Lung (tissue), 12 donors: ENCODE results near the gene DEPP1. TPM values are rescaled to one million over a fixed set of nuclear protein-coding genes. Genes with fewer than 3 reads are reported as not detected.
A peak's percentile ranks its signal among the peaks of the same experiment; 100 is the strongest.

Experiments
- ATAC-seq: fragments of 200-7000 bp; cut with Tn5 transposase; one replicate; pipeline ENCODE4 v1.9.1; 2020; ENCODE audit warnings: moderate number of reproducible peaks; ENCODE audit not compliant: insufficient read depth, low FRiP score
- DNase-seq, 3 donors: peaks; one replicate each; pipeline ENCODE4 v3.0.0-alpha.2; 2013 to 2017
- H3K27ac ChIP-seq, 2 donors: one replicate each; pipeline ENCODE4 v1.5.1; 2013; ENCODE audit warnings: mild to moderate bottlenecking in 2 of 2, moderate library complexity in 2 of 2, control low read depth in 1 of 2, inconsistent platforms in 1 of 2, low read depth in 1 of 2, low read length in 1 of 2
- H3K27me3 ChIP-seq, 3 donors: one replicate each; pipeline ENCODE4 v1.5.1; 2013; ENCODE audit warnings: low read length in 2 of 3; ENCODE audit not compliant: control insufficient read depth in 3 of 3, insufficient read depth in 3 of 3
- H3K36me3 ChIP-seq, 4 donors: one replicate each; pipeline ENCODE4 v1.5.1; 2013; ENCODE audit warnings: low read length in 4 of 4, mild to moderate bottlenecking in 1 of 4, moderate library complexity in 1 of 4; ENCODE audit not compliant: control insufficient read depth in 4 of 4, insufficient read depth in 4 of 4
- H3K4me1 ChIP-seq, 5 donors: one replicate each; pipeline ENCODE4 v1.5.1; 2013; ENCODE audit warnings: low read length in 5 of 5, mild to moderate bottlenecking in 2 of 5, moderate library complexity in 1 of 5; ENCODE audit not compliant: control insufficient read depth in 5 of 5, insufficient read depth in 5 of 5
- H3K4me3 ChIP-seq: one replicate; pipeline ENCODE4 v1.5.1; 2013; ENCODE audit warnings: mild to moderate bottlenecking, control low read depth, moderate library complexity
- H3K9ac ChIP-seq, 2 donors: one replicate each; pipeline ENCODE4 v1.5.1; 2013; ENCODE audit warnings: low read length in 2 of 2, control low read depth in 1 of 2; ENCODE audit not compliant: insufficient read depth in 1 of 2
- H3K9me3 ChIP-seq, 4 donors: one replicate each; pipeline ENCODE4 v1.5.1; 2013; ENCODE audit warnings: low read length in 3 of 4, mild to moderate bottlenecking in 1 of 4, moderate library complexity in 1 of 4; ENCODE audit not compliant: control insufficient read depth in 4 of 4, insufficient read depth in 3 of 4
- WGBS, 2 donors: extraction: QIAGEN DNeasy Blood & Tissue Kit; methylation state at CpG; one replicate each; pipeline ENCODE4 v1.1.7; 2013; 5-methylcytosine and 5-hydroxymethylcytosine counted together
- polyA plus RNA-seq, 2 donors: library from polyadenylated mRNA; stranded (reverse); fragments of 200-250 nt; gene quantifications; one replicate each; pipeline ENCODE4 v1.2.1, GENCODE V29; 2013
- total RNA-seq, 2 donors: library from RNA; depleted of rRNA in 1 of 2; stranded (reverse); fragments of >200 nt in 1 of 2; gene quantifications; one replicate each; pipeline ENCODE4 v1.2.1, GENCODE V29; 2014 to 2021
- TF ChIP-seq, protein P1 (sequence below): IDR thresholded peaks from 2 replicates; pipeline ENCODE4 v1.5.1; 2012; ENCODE audit warnings: mild to moderate bottlenecking; ENCODE audit errors: control extremely low read depth, extremely low read depth
- donor health status: control.
- donor health status: control.
- donor health status: Bipolar disorder and iron deficiency.
- donor health status: healthy.
- donor health status: DM: yes; HTN: yes; CAD: no.

Gene DEPP1
- total and polyA plus RNA-seq, 4 donors = 37.0 to 149 (median 70.1) TPM

DNA sequence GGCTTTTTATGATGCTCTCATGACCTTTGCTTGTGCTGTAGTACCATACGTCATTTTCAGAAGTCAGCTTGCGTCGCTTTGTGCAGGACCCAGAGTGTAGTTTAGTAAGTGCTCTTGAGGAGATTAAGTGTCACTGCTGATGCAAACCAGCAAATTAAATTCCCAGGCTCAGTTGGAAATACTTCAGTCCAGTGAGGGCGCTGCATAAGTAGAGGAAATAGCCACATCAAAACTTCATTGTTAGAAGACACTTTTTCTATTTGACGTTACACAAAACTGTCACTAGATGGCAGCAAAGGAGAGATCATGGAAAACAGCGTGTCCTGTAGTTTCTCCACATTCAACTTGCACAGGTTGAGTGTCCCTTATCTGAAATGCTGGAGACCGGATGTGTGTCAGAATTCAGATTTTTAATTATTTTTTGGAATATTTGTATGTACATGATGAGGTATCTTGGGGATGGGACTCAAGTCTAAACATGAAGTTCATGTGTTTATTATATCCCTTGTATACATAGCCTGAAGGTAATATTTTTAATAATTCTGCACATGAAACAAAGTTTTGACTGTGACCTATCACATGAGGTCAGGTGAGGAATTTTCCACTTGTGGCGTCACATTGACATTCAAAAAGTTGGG lies 30.0 kb upstream of the DEPP1 start:
- 12 to 16% methylated on average over 8 of the region's 8 CpGs for WGBS, 2 donors
- Histone ChIP-seq H3K27ac (peak overlapping the region in 1 of 2 donors; percentile 57), H3K9me3 (no peaks in the 10 kb centered on the region), H3K4me3 (no peak overlapping the region), H3K27me3 (no peaks in the 10 kb centered on the region), H3K9ac (peak overlapping the region in 1 of 2 donors; percentile 59), H3K36me3 (peaks cover 3 to 20% (median 6%) of the 10 kb centered on the region in 4 donors), H3K4me1 (peaks cover 0 to 6% (median 4%) of the 10 kb centered on the region in 5 donors)
- peak; percentile 96 for ATAC-seq
- TF ChIP-seq, protein P1, sequence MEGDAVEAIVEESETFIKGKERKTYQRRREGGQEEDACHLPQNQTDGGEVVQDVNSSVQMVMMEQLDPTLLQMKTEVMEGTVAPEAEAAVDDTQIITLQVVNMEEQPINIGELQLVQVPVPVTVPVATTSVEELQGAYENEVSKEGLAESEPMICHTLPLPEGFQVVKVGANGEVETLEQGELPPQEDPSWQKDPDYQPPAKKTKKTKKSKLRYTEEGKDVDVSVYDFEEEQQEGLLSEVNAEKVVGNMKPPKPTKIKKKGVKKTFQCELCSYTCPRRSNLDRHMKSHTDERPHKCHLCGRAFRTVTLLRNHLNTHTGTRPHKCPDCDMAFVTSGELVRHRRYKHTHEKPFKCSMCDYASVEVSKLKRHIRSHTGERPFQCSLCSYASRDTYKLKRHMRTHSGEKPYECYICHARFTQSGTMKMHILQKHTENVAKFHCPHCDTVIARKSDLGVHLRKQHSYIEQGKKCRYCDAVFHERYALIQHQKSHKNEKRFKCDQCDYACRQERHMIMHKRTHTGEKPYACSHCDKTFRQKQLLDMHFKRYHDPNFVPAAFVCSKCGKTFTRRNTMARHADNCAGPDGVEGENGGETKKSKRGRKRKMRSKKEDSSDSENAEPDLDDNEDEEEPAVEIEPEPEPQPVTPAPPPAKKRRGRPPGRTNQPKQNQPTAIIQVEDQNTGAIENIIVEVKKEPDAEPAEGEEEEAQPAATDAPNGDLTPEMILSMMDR = peak; percentile 72
- peak; percentile 80 to 96 (median 95) for DNase-seq

DNA sequence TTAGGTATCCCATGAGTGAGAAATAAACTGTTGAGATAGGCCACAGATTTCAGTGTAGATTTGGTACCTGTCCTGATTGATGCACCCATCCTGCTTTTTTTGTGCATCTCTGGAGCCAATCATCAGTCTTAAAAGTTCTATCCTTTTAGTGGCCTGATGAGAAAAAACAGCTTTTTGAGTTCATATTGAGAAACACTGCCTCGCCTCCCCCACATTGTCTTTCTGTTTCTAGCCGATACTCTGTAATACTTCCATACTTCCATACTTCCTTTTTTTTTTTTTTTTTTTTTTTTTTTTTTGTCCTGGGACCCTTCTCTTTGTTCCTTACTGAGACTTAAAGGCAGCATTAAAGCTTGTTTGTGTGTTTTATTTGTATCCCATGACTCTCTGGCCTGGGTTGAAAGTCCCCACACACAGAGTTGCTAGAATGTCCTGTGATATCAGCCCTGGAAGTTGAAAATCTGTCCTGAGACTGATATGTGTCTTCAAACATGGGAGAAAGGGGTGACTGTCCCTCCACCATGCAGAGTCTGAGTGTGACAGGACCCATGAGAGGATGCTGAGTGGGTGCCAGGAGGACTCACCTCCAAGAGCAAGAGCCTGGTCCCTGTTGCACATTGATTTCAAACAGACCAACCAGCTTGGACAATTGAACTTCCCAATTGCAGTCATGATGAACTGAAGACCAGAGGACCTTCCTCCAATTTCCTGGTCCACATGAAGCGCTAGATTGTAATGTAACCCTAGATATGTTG lies 27.8 kb upstream of the DEPP1 start:
- no peak overlapping the region for H3K27ac ChIP-seq
- H3K4me1 ChIP-seq = peaks cover 1 to 11% (median 4%) of the 10 kb centered on the region in 5 donors
- peak overlapping the region in 1 of 2 donors; percentile 23 for H3K9ac ChIP-seq
- H3K9me3 ChIP-seq = no peaks in the 10 kb centered on the region
- H3K4me3 ChIP-seq = no peak overlapping the region
- 67 to 84% methylated on average over 3 of the region's 3 CpGs for WGBS, 2 donors
- no peaks in the 10 kb centered on the region for H3K27me3 ChIP-seq
- TF ChIP-seq, protein P1 = no peak
- ATAC-seq = no peak
- peaks cover 5 to 26% (median 8%) of the 10 kb centered on the region in 4 donors for H3K36me3 ChIP-seq
- no peak for DNase-seq

DNA sequence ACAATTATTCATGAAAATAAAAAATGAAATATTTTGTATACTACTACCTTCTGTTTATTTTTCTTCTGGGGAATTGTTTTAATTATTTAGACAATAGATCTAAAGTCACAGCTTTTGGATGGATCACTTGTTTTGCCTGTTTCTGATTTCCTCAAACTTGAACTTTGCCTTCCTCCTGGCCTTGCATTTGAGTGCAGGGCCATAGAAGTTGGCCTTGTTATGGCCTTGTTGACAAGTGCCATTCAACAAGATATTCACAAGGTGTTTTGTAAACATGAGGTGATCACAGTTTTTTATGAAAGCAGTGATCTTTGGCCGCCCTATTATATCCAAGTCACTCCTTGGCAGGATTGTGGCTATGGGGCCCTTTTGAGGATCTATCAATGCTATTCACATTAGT lies 26.7 kb upstream of the DEPP1 start:
- peak overlapping the region in 1 of 2 donors; percentile 47 for H3K27ac ChIP-seq
- 97 to 100% methylated on average over 1 of the region's 1 CpG for WGBS, 2 donors

More for the DNA sequence above, 26.7 kb upstream of the DEPP1 start:
- Histone ChIP-seq H3K9ac (no peak overlapping the region), H3K4me3 (no peak overlapping the region), H3K4me1 (peaks cover 1 to 13% (median 5%) of the 10 kb centered on the region in 5 donors), H3K9me3 (no peaks in the 10 kb centered on the region), H3K36me3 (peaks cover 5 to 26% (median 8%) of the 10 kb centered on the region in 4 donors), H3K27me3 (no peaks in the 10 kb centered on the region)
- ATAC-seq (no peak), DNase-seq (no peak)
- TF ChIP-seq, protein P1 = no peak
